Body of pancreas (tissue), 4 donors: ENCODE measurements around the gene ZFAND2A. TPM values are rescaled to one million over a fixed set of nuclear protein-coding genes. Genes with fewer than 3 reads are reported as not detected.

Experiments
- ATAC-seq: fragments of 150-250 bp; one replicate; pipeline ENCODE4 v1.9.1; 2016
- DNase-seq, 4 donors: peaks; one replicate each; pipeline ENCODE4 v3.0.0-alpha.2; 2019
- H3K27ac ChIP-seq, 4 donors: fragments of 200-600 bp; sonication (generic); 1 replicate in 3 of 4; 2 replicates in 1 of 4; pipeline versions ENCODE4 v1.5.1 to v1.6.1; 2016 to 2019; ENCODE audit warnings: mild to moderate bottlenecking in 1 of 4, mixed read lengths in 1 of 4, moderate library complexity in 1 of 4
- H3K27me3 ChIP-seq, 2 donors: fragments of 200-600 bp; sonication (generic); one replicate each; pipeline ENCODE4 v1.6.0; 2016; ENCODE audit warnings: mild to moderate bottlenecking in 1 of 2
- H3K36me3 ChIP-seq, 2 donors: fragments of 200-600 bp; sonication (generic); replicated peaks in 1 of 2; 2 replicates each; pipeline ENCODE4 v1.5.1; 2016; ENCODE audit warnings: low read depth in 2 of 2; ENCODE audit not compliant: insufficient read depth in 1 of 2
- H3K4me1 ChIP-seq: fragments of 200-600 bp; sonication (generic); one replicate; pipeline ENCODE4 v1.6.0; 2016
- H3K4me3 ChIP-seq, 2 donors: fragments of 200-600 bp; sonication (generic); 1 replicate in 1 of 2; 2 replicates in 1 of 2; pipeline ENCODE4 v1.5.1; 2016 to 2019
- H3K9me3 ChIP-seq, 3 donors: fragments of 200-600 bp; sonication (generic); 1 replicate in 2 of 3; 2 replicates in 1 of 3; pipeline ENCODE4 v1.5.1; 2016
- POLR2A ChIP-seq, 3 donors: fragments of 450-650 bp; IDR thresholded peaks; one replicate each; pipeline ENCODE4 v1.6.1; 2016; ENCODE audit warnings: antibody characterized with exemption in 3 of 3, mild to moderate bottlenecking in 2 of 3
- WGBS, 2 donors: methylation state at CpG; one replicate each; pipeline ENCODE4 v1.1.5; 2017; 5-methylcytosine and 5-hydroxymethylcytosine counted together
- intact Hi-C: fragments of 100-400 bp; cut with DNase I; formaldehyde crosslinking; loops from one replicate; pipeline ENCODE4 v1.15.1; 2023
- total RNA-seq, 2 donors: library from RNA; depleted of rRNA; stranded (reverse); fragments of >200 nt; gene quantifications; one replicate each; pipeline ENCODE4 v1.1.0, GENCODE V29; 2016
- TF ChIP-seq, protein P1 (sequence below), 7 experiments: fragments of 450-650 bp in 4 of 7; fragments of 200-600 bp in 3 of 7; sonication (generic) in 3 of 7; IDR thresholded peaks; one replicate each; pipeline ENCODE4 v1.5.1; 2016 to 2019; ENCODE audit warnings: antibody characterized with exemption in 7 of 7

Gene ZFAND2A
- total RNA-seq, 2 donors from 2014 or later: 15.6 to 17.8 TPM

- H3K27me3 ChIP-seq: no peaks in the 10 kb centered on the region
- H3K27ac ChIP-seq: no peak overlapping the region
- WGBS, 2 donors: 88 to 91% methylated on average over 8 to 13 of the region's 13 CpGs
- ATAC-seq: no peak
- intact Hi-C loops: no loop called here
- H3K9me3 ChIP-seq: no peaks in the 10 kb centered on the region
- DNase-seq: no peak
- no peak overlapping the region for H3K4me3 ChIP-seq
- H3K36me3 ChIP-seq: no peaks in the 10 kb centered on the region
- no peaks in the 10 kb centered on the region for H3K4me1 ChIP-seq
- no peak for TF ChIP-seq POLR2A (IDR thresholded peaks at IDR 0.05)
- TF ChIP-seq, protein P1, sequence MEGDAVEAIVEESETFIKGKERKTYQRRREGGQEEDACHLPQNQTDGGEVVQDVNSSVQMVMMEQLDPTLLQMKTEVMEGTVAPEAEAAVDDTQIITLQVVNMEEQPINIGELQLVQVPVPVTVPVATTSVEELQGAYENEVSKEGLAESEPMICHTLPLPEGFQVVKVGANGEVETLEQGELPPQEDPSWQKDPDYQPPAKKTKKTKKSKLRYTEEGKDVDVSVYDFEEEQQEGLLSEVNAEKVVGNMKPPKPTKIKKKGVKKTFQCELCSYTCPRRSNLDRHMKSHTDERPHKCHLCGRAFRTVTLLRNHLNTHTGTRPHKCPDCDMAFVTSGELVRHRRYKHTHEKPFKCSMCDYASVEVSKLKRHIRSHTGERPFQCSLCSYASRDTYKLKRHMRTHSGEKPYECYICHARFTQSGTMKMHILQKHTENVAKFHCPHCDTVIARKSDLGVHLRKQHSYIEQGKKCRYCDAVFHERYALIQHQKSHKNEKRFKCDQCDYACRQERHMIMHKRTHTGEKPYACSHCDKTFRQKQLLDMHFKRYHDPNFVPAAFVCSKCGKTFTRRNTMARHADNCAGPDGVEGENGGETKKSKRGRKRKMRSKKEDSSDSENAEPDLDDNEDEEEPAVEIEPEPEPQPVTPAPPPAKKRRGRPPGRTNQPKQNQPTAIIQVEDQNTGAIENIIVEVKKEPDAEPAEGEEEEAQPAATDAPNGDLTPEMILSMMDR (IDR thresholded peaks at IDR 0.05): no peak
Measured at GRCh38 chr7:1114088-1114487, 45.9 kb downstream of the ZFAND2A start.

- no peaks in the 10 kb centered on the region for H3K4me1 ChIP-seq
- WGBS, 2 donors: 91 to 93% methylated on average over 18 of the region's 18 CpGs
- no peaks in the 10 kb centered on the region for H3K9me3 ChIP-seq
- TF ChIP-seq POLR2A (IDR thresholded peaks at IDR 0.05): no peak
- DNase-seq: no peak
- H3K4me3 ChIP-seq: no peak overlapping the region
- intact Hi-C loops: no loop called here
- no peak for ATAC-seq
- H3K27me3 ChIP-seq: no peaks in the 10 kb centered on the region
- no peak overlapping the region for H3K27ac ChIP-seq
- no peaks in the 10 kb centered on the region for H3K36me3 ChIP-seq
Measured at GRCh38 chr7:1113548-1113885, 46.5 kb downstream of the ZFAND2A start.

- TF ChIP-seq, protein P1 (IDR thresholded peaks at IDR 0.05): no peak
- no peak for TF ChIP-seq POLR2A (IDR thresholded peaks at IDR 0.05)
- H3K4me1 ChIP-seq: no peaks in the 10 kb centered on the region
- 88 to 90% methylated on average over 30 to 43 of the region's 43 CpGs for WGBS, 2 donors
- intact Hi-C loops: no loop called here
- no peak overlapping the region for H3K4me3 ChIP-seq
- H3K27ac ChIP-seq: no peak overlapping the region
- H3K9me3 ChIP-seq: no peaks in the 10 kb centered on the region
- no peaks in the 10 kb centered on the region for H3K27me3 ChIP-seq
- ATAC-seq (no peak), DNase-seq (no peak)
- H3K36me3 ChIP-seq: no peaks in the 10 kb centered on the region
Measured at GRCh38 chr7:1112625-1113547, 47.1 kb downstream of the ZFAND2A start.

DNA sequence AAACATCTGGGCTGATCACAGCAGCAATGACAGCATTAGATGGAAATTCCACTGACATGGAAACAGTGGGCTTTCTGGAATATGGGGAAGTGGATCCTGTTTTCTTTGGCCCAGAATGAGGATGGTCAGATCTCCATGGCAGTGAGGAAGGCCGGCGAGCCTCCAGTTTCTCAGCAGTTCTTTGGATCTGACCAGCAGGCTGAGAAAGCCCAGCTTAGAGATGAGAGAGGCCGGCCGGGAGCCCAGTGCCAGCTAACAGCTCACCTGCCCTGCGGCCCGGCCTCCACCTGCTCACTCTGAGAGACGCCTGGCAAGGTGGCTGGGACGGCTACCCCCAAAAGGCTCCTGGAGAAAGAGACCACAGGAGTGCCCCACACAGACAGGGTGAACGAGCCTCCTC, 47.9 kb downstream of the ZFAND2A start:
- TF ChIP-seq, protein P1 (IDR thresholded peaks at IDR 0.05): no peak
- no peak for TF ChIP-seq POLR2A (IDR thresholded peaks at IDR 0.05)
- no peak for ATAC-seq

GRCh38 chr7:1111156-1111555, 48.8 kb downstream of the ZFAND2A start:
- H3K27me3 ChIP-seq: no peaks in the 10 kb centered on the region
- H3K27ac ChIP-seq: no peak overlapping the region
- H3K4me3 ChIP-seq: no peak overlapping the region
- ATAC-seq (no peak), DNase-seq (no peak)
- 82 to 93% methylated on average over 3 of the region's 3 CpGs for WGBS, 2 donors
- TF ChIP-seq, protein P1 (IDR thresholded peaks at IDR 0.05): no peak
- TF ChIP-seq POLR2A (IDR thresholded peaks at IDR 0.05): no peak
- H3K9me3 ChIP-seq: no peaks in the 10 kb centered on the region
- intact Hi-C loops: no loop called here
- no peaks in the 10 kb centered on the region for H3K36me3 ChIP-seq
- no peaks in the 10 kb centered on the region for H3K4me1 ChIP-seq

More for the DNA sequence above, 47.9 kb downstream of the ZFAND2A start:
- no peak overlapping the region for H3K27ac ChIP-seq
- H3K4me3 ChIP-seq: no peak overlapping the region
- no peaks in the 10 kb centered on the region for H3K4me1 ChIP-seq
- no peaks in the 10 kb centered on the region for H3K27me3 ChIP-seq
- no peaks in the 10 kb centered on the region for H3K36me3 ChIP-seq
- DNase-seq: no peak
- 87 to 93% methylated on average over 6 to 9 of the region's 9 CpGs for WGBS, 2 donors
- intact Hi-C loops: no loop called here
- no peaks in the 10 kb centered on the region for H3K9me3 ChIP-seq
